Stomach (tissue), 4 donors: ENCODE data around the gene NEMF.

Source experiments
- EP300 ChIP-seq: sonication (generic); formaldehyde crosslinking; IDR thresholded peaks from one replicate; pipeline ENCODE4 v1.6.1; 2017; ENCODE audit warnings: antibody characterized with exemption
- POLR2A ChIP-seq, 4 donors: fragments of 450-650 bp; IDR thresholded peaks; one replicate each; pipeline ENCODE4 v1.6.1; 2016; ENCODE audit warnings: antibody characterized with exemption in 4 of 4, control low read depth in 2 of 4, mild to moderate bottlenecking in 1 of 4, moderate library complexity in 1 of 4
- POLR2AphosphoS5 ChIP-seq, 3 donors: sonication (generic); formaldehyde crosslinking; IDR thresholded peaks; one replicate each; pipeline ENCODE4 v1.6.1; 2016; ENCODE audit warnings: antibody characterized with exemption in 3 of 3
- TF ChIP-seq, protein P1 (sequence below), 7 experiments: fragments of 450-650 bp in 4 of 7; fragments of 200-600 bp in 3 of 7; sonication (generic) in 3 of 7; IDR thresholded peaks; one replicate each; pipeline ENCODE4 v1.5.1; 2016 to 2019; ENCODE audit warnings: antibody characterized with exemption in 7 of 7, control low read depth in 2 of 7, mild to moderate bottlenecking in 1 of 7

DNA sequence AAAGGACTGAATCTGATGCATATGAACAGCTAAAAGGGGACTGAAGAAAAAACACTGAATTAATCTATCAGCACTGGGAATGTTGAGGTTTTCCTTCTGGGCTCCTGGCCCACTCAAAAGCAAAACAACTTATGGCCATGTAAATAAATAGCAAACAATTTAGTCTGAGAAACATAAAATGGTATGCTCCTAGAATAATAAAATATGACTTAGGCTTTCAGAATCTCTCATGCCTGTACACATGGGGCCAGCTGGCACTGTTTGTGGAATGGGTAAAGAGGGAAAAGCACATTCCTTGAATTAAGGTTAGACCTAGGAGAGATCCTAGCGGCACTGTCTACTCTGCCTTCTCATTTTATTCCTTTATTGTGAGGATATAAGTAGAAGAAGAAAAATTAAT, 78.5 kb downstream of the NEMF start:
- no peak for TF ChIP-seq POLR2AphosphoS5 (IDR thresholded peaks at IDR 0.05)
- TF ChIP-seq, protein P1, sequence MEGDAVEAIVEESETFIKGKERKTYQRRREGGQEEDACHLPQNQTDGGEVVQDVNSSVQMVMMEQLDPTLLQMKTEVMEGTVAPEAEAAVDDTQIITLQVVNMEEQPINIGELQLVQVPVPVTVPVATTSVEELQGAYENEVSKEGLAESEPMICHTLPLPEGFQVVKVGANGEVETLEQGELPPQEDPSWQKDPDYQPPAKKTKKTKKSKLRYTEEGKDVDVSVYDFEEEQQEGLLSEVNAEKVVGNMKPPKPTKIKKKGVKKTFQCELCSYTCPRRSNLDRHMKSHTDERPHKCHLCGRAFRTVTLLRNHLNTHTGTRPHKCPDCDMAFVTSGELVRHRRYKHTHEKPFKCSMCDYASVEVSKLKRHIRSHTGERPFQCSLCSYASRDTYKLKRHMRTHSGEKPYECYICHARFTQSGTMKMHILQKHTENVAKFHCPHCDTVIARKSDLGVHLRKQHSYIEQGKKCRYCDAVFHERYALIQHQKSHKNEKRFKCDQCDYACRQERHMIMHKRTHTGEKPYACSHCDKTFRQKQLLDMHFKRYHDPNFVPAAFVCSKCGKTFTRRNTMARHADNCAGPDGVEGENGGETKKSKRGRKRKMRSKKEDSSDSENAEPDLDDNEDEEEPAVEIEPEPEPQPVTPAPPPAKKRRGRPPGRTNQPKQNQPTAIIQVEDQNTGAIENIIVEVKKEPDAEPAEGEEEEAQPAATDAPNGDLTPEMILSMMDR (IDR thresholded peaks at IDR 0.05) = no peak
- TF ChIP-seq EP300 = no peak
- no peak for TF ChIP-seq POLR2A (IDR thresholded peaks at IDR 0.05)
